Activated CD4-positive, alpha-beta T cell treated with anti-CD3 and anti-CD28 coated beads for 48 hours (primary cell): ENCODE data around the gene PSMA6.
"Not testable (repeated sequence)": the region's sequence is repeated elsewhere in the genome, so short reads cannot be mapped to it uniquely, and the experiment has no call there.

Experiments
- DNase-seq: peaks from one replicate; pipeline ENCODE4 v3.0.0-alpha.2; 2020

The PSMA6 gene

DNA sequence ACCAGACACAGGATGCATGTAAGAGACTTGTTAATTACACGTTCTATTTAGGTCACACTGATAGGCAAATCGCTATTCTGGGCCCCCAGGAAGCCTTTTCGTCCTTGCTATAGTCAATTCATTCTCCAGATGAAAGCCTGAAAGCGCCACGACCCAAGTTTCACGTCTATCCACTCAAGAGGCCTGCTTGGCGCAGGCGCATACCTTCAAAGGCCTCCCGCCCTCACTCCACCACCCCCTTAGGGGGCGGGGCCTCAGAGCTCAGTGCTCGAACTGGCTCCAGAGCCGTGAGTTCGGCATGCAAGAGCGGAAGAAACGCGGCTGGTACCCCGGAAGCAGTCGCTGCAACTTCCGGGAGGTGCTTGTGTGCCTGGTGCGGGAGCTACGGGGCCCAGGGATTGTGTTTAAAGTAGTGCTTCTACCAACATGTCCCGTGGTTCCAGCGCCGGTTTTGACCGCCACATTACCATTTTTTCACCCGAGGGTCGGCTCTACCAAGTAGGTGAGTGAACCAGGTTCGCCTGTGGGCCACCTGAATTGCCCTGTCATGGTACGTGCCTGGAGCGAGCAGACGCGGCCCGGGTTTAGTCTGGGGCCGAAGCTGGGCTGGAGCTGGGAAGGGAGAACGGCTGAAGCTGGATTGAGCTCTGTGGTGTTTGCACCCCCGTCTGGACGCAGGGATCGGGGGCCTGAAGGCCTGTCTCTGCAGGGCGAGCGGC lies at the start of gene PSMA6:
PSMA6 (plus strand) TSS at position 332 of the 719 bp plus-strand sequence; CDS start at position 427, 95 bp downstream.
- peak; percentile 100 for DNase-seq

DNA sequence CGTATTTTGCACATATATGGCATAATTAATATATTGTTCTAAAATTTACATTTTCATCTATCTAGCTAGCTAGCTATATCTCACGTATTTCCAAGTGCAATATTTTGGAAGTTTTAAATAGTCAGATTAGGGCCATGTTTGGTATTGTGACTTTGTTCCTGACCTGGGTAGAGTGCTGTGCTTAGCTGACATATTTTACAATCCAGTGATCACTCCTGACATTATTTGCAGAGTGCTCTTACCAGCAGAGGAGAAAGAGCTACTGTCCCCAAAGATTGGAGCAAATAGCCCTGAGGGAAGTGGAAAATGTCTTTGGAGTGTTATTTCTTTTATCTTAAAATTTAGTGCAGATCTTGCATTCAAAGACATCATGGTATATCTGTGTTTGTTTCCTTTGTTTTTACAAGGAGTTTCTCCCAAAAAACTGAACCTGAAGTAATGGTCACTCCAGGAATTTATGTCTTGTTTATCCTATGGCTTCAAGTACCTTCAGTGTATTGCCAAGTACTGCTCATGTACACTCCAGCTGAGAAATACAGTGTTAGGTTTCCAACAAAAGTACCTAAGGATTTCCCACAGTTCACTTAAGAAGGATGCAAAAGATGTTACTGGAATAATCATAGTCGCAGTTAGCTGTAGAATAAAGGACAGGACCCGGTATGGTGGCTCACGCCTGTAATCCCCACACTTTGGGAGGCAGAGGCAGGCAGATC lies 49.4 kb upstream of the PSMA6 start:
- DNase-seq, result no peak

DNA sequence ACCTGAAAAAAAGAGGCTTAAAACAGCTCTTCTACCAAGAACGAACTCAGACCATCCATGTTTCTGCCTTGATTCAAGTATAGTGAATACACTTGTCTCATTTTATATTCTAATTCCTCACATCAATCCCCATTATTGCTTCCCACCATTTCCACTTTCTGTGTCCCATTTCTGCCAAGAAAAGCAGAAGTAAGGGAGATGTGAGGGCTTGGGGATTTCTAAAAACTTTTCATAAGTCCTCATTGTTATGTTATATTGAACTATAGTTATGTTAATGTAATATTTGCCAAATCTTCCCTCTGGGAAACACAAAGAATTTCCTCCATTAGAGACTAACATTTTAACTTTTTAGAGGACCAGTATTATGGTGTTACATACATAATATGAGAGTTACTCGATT lies 48.2 kb upstream of the PSMA6 start:
- DNase-seq, result no peak

DNA sequence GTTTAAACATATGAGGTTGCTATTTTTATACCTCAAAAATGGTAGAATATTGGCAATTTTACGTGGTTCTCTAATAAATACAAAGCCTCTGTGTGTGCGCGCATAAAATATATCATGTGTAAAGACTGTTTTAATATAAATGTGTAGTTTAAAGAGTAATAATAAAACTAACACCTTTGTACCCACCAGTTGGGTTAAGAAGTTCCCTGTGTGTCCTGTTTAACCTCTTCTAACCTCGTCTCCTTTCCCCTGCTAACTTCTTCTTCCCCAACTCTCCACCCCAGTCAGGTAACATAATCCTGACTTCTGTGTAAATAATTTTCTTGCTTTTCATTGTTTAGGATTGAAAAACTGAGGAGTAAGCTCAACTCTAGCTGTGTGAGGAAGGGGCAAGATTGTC lies 47.6 kb upstream of the PSMA6 start:
- no peak for DNase-seq

DNA sequence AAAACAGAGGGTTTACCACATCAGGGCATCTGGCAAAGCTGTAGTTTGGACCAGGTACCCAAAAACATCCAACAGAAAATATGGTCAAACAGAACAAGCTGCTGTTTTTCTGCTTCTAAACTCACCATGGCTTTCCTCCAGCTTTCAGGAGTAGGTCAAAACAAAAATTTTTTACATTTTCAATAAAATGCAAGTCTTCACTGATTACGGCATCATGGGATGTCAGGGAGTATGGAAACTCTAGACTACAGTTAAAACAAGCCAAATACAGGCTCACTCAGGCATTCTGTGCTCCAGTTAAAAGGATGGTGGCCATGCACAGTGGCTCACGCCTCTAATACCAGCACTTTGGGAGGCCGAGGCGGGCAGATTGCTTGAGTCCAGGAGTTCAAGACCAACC lies 47.1 kb upstream of the PSMA6 start:
- DNase-seq, result no peak

DNA sequence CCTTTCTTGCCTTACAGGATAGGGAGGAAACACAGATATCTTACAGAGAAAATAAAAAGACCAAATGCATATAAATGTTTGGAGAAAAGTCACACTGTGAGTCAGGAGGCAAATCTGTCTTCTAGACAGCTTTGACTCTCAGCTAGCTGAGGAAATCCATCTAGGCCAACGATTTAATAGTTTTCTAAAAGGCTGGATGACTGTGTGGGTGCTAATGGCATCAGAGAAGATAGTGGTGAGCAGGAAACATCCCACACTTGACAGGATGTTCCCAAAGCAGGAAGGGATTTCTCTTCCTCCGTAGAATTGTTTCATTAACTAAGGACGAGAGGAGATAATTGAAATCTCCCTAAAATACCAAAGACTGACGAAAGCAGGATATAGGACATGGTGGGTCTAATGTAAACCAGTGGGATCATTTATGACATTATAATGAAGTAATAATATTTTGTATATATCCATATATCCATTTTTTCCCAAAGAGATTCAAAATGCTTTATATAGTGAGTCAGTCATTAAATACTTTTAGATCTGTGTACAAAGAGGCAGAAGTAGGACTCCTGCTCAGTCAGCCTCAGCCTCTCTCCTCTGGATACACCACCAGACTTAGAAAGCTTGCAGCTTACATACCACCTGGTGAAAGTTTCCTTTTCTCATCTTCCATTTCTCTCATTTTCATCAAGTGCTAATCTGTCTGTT lies 44.3 kb upstream of the PSMA6 start:
- DNase-seq, result no peak

DNA sequence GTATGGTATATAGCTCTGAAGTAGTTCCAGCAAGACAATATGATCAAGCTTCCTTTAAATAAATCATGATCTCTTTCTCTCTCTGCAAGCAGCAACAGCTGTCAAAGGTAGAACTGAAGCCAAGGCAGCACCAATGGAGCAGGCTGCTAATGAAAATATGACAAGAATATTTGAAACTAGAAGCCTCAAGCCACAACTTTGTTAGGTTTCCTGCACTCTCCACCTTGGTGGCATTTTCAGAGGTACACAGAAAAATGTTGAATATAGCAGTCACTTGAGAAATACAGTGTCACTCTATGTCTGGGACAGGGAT lies 43.8 kb upstream of the PSMA6 start:
- DNase-seq, result no peak

DNA sequence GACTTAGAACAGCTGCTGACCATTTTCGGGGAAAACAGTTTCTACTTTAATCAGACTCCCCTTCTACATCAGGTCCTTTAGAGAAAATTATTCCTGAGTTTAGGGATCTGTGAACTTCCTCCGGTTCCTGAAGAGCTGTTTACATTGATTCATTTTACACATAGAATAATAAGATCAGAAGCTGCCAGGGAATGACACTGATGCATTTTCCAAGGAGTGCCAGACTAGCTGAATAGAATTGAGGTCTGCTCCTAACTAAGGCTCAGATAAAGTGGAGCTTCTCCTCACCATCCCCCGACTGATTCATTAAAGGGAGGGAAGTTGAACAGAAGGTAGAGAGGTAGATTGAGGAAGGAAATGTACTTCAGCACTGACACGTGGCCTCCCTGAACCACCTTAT lies 41.9 kb upstream of the PSMA6 start:
- no peak for DNase-seq

DNA sequence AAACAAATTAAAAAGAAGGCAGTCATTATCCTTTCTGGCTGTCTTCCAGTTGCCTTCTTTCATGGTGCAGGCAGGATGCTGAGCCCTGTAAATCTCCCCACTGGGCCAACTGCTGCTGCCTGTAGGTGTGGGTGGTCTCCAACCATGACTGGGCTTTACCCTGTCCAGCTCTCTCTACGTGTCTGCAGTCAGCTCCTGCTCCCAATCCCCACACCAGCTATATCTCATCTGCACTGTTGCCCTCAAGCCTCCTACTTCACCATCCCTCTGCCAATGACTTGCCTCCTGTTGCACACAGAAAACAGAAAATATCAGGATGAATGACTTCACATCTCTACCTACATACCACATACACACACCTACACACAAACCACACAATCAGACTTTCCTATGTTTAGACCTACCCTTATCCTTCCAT lies 39.7 kb upstream of the PSMA6 start:
- no peak for DNase-seq

DNA sequence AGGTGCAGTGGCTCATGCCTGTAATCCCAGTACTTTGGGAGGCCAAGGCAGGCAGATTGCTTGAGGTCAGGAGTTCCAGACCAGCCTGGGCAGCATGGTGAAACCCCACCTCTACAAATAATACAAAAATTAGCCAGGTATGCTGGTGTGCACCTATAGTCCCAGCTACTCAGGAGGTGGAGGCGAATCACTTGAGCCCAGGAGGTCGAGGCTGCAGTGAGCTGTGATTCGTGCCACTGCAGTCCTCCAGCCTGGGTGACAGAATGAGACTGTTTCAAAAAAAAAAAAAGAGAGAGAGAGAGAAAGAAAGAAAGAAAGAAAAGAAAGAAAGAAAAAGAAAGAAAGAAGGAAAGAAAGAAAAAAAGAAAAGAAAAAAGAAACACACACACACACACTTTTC lies 39.1 kb upstream of the PSMA6 start:
- DNase-seq, result not testable (repeated sequence)

DNA sequence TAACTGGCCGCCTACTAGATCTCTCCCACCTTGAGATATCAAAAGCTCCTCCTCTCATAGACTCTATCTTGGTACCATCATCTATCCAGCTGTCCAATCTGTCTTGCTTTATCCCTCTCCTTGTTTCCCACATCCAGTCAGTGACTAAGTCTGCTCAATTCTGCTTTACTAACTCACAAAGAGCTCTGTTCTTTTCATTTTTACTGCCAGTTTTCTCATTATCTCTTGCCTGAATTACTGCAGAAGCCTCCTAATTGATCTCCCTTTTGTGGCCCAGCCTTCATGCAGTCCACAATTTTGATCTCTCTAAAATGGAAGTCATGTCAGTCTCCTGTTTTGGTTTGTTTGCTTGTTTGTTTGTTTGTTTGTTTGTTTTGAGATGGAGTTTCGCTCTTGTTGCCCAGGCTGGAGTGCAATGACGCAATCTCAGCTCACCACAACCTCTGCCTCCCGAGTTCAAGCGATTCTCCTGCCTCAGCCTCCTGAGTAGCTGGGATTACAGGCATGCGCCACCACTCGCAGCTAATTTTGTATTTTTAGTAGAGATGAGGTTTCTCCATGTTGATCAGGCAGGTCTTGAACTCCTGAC lies 38.1 kb upstream of the PSMA6 start:
- DNase-seq, result not testable (repeated sequence)

DNA sequence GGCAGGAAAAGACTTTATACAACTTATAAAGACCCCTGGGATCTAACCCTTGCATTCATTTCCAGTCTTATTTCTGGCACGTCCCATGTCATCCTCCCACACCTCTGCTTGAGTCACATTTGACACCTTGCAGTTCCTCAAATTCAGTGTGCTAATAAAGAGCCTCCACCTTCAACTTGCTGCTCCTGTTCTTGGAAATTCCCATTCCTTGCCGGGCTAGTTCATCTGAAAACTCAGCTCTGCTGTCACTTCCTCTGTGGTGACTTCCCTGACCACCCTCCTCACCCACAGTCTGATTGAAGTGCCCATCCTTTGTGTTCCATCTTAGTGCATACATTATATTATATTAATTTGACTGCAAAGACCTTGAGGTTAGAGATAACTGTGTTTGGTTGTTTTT lies 37.4 kb upstream of the PSMA6 start:
- peak; percentile 31 for DNase-seq

DNA sequence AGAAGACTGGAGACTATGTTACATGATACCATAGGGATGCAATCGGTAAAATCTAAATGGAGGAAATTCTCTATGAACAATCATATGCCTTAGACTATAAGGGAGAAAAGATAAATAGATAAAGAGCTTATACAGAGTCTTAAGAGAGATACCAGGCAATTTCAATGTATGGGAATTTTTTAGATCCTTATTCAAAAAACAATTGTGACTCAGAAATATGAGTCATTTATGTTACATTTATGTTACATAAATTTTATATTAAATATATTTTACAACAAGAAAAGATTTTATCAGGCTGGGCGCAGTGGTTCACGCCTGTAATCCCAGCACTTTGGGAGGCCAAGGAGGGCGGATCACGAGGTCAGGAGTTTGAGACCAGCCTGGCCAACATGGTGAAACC lies 36.5 kb upstream of the PSMA6 start:
- DNase-seq, result no peak

DNA sequence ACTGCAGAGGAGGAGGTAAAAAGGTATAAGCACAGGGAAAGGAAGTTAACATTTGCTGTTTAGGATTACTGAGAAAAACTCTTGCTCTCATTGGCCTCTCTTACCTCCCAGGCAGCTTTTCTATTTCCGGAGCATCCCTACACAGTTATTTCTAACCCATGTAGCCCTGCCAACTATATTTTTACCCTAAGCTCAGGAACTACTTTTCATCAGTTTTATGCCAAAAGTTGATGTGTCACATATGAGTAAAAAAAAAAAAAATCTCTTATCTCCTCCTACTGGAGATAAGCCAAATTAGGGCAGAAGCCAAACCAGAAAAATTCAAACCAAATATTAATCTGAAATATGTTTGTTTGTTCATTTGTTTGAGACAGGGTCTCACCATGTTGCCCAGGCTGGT lies 34.4 kb upstream of the PSMA6 start:
- no peak for DNase-seq

DNA sequence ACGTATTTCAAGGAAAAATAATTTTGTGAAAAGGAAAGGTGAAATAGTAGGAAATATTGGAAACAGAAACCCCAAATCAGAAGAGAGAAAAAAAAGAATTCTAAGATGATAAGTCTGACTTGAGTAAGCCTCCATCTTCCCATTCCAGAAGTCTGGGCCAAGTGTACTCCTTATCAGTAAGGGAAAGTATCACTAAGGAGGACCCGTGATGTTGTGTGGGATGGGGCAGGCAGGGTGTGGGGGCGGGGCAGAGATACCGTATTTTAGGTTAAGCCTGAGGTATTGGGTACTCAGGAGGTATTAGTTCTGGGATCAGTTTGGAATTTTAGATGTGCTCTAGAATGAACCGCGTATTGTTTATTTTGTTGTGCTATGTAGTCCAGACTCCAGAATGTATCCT lies 33.8 kb upstream of the PSMA6 start:
- DNase-seq, result no peak

DNA sequence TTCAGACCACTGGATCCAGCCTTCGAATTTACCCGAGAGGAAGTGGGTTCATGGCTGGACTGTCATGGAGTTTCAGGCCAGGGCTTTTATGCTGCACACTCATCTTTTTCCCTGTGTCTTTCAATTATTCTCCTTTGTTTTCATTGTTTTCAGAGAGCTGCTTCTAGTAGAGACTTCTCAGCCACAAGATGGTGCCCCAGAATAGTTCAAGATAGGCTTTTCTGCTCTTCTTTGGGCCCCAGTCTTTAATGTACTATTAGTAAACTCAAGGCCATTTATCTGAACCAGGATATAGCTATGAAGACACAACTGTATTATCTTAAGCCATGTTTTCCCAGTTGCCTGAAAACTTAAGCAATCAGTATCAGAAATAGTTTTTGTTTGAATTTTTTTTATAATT lies 30.4 kb upstream of the PSMA6 start:
- DNase-seq, result no peak

DNA sequence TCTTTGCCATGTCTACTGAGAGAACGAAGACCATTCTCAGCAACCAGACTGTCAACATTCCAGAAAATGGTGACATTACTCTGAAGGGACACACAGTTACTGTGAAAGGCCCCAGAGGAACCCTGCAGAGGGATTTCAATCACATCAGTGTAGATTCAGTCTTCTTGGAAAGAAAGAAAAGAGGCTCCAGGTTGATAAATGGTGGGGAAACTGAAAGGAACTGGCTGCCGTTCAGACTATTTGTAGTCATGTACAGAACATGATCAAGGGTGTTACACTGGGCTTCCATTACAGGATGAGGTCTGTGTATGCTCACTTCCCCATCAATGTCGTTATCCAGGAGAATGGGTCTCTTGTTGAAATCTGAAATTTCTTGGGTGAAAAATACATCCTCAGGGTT lies 29.7 kb upstream of the PSMA6 start:
- DNase-seq, result no peak

DNA sequence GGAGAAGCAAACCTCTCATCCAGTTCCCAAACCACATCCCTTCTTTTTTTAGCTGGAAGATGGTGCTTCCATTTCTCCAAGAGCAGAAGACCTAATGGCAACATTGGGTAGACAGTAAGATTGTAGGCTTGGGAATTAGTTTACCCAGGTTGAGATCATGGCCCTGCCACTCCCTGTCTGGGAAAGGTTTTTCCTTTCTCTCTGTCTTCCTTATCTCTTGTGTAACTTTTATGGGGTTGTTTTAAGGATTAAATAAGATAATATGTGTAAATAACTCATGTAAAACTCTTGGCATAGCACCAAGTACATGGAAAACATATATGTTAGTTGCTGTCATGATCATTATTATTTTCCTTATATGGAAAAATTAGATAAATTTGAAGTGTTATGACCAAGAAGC lies 23.2 kb upstream of the PSMA6 start:
- no peak for DNase-seq

DNA sequence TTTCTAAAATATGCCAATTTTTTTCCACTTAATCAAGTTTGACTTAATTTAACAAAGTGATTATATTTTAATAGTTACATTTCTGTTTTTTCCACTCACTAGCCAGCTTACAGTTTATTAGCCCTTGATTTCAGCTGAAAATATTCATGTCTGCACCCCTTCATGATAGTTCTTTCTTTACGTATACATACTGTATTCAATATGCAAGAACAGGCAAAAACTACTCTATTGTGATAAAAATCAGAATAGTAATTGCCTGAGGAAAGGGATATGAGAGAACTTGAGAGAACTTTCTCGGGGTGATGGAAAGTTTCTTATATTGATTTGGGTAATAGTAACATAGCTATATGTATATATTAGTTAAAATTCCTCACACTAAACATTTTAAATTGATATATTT lies 17.4 kb upstream of the PSMA6 start:
- no peak for DNase-seq

DNA sequence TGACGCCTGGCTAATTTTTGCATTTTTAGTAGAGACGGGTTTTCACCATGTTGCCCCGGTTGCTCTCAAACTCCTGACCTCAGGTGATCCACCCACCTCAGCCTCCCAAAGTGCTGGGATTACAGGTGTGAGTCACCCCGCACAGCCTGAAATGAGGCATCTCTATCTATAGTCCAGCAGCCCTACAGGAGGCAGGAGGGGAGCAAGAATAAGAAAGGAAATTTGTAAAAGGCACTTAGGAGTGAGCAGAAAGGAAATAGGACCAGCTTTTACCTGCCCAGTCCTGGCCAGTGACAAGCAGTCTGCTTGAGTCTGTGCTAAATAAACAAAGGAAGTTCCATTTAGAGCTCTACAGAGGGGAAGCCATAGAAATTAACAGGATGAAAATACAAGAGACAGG lies 15.0 kb upstream of the PSMA6 start:
- DNase-seq, result no peak

DNA sequence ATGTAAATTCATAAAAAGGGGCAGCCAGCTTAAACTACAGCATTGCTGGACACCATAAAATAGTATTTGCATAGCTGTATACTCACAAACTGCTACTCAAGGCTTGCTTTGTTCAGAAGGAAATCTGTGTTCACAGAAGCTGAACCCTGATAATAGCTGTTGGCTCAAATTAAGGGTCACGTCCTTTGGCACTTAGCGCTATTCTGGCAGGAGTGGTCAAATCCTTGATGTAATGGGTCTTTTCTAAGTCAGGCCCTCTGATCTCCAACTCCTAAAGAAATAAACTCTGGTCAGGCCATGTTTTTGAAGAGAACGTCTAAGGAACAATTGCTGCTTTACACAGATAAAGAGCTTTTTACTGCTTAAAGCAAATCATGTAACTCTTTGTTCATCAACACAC lies 12.8 kb upstream of the PSMA6 start:
- no peak for DNase-seq

DNA sequence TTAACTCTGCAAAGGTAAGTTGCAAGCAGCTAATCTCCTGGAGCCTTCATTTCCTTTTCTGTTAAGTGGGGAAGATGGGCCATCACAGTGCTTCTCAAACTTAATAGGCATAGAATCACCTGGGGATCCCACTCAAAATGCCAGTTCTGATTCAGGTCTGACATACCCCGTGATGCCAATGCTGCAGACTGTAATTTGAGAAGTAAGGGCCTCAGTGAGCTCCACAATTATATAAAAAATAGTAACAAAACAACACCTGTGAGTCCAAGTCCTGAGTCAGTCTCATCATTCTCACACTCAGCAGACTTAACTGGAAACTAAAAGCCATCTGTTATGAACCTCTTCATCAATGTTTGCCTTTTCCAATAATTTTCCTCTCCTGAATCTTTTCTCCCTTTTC lies 10.8 kb upstream of the PSMA6 start:
- DNase-seq, result no peak

DNA sequence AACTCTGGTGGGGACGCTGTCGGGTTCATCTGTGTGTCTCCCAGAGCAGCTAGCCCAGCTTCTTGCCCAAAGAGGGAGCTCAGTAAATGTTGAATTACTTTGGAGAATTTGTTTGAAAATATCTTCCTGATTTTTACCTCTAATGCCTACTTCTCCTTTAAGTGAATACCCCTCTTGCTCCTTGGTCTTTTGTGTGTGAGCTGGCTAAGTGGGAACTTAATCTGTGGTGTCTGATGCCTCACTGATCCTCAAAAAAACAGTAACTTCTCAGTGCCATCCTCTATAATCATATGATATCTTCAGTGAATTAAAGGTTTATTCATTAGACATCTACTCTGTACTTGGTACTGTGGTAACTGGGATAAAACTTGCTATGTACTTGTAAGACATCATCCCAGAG lies 7.7 kb upstream of the PSMA6 start:
- DNase-seq, result no peak
